Ishikawa (cell line): Measurements from ENCODE around the gene TMPRSS13.

ENCODE experiments used
- CEBPB ChIP-seq: IDR thresholded peaks from 2 replicates; pipeline ENCODE4 v1.6.1; 2012
- CREB1 ChIP-seq: IDR thresholded peaks from 2 replicates; pipeline ENCODE4 v1.6.1; 2012; ENCODE audit warnings: low read depth
- EGR1 ChIP-seq: IDR thresholded peaks from 2 replicates; pipeline ENCODE4 v1.6.1; 2012
- EP300 ChIP-seq: IDR thresholded peaks from 2 replicates; pipeline ENCODE4 v1.6.1; 2012; ENCODE audit warnings: borderline replicate concordance
- FOXM1 ChIP-seq: IDR thresholded peaks from 2 replicates; pipeline ENCODE4 v1.6.1; 2012; ENCODE audit warnings: low read depth, borderline replicate concordance
- NFIC ChIP-seq: IDR thresholded peaks from 2 replicates; pipeline ENCODE4 v1.6.1; 2012
- RAD21 ChIP-seq: IDR thresholded peaks from 2 replicates; pipeline ENCODE4 v1.6.1; 2012; ENCODE audit warnings: low read depth
- TAF1 ChIP-seq: IDR thresholded peaks from 2 replicates; pipeline ENCODE4 v1.6.1; 2012; ENCODE audit warnings: low read depth, mild to moderate bottlenecking
- TCF12 ChIP-seq: IDR thresholded peaks from 2 replicates; pipeline ENCODE4 v1.6.1; 2012; ENCODE audit warnings: low read depth
- TEAD4 ChIP-seq: IDR thresholded peaks from 2 replicates; pipeline ENCODE4 v1.6.1; 2012
- YY1 ChIP-seq: IDR thresholded peaks from 2 replicates; pipeline ENCODE4 v1.6.1; 2012; ENCODE audit warnings: low read depth
- ZBTB7A ChIP-seq: IDR thresholded peaks from 2 replicates; pipeline ENCODE4 v1.6.1; 2012; ENCODE audit warnings: low read depth
- TF ChIP-seq, protein P1 (sequence below): IDR thresholded peaks from 2 replicates; pipeline ENCODE4 v1.6.1; 2012
- TF ChIP-seq, protein P2 (sequence below): IDR thresholded peaks from 2 replicates; pipeline ENCODE4 v1.6.1; 2012
- TF ChIP-seq, protein P3 (sequence below): IDR thresholded peaks from 2 replicates; pipeline ENCODE4 v1.6.1; 2012; ENCODE audit warnings: low read depth, mild to moderate bottlenecking

TMPRSS13 gene

DNA sequence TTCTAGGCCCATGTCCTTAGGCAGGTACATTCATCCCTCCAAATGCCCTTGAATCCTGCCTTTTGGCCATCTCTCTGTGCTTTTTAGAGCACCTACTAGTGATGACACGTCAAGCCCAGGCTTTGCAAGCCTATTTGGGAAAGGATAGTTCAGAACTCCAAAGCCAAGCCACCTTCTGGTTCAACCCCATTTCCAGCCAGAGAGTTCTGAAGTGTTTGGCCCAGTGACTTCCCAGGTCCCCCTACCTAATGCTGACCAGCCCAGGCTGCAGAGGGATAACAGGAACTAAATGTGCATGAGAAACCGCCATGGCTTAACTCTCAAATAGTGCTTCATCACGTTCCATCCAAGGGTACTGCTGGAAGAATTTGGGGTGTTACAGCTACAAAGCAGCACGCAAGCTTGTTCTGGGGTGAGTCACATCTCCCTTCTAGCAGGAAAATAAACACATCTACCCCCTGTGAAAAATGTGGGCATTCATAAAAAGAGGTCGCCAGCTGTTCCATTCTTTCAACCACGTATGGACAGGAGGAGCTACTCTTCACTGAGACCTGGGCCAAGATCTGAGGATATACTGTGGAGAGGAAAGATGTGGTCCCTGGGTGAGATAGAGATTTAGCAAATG lies 50.8 kb downstream of the TMPRSS13 start:
- TF ChIP-seq, protein P1, sequence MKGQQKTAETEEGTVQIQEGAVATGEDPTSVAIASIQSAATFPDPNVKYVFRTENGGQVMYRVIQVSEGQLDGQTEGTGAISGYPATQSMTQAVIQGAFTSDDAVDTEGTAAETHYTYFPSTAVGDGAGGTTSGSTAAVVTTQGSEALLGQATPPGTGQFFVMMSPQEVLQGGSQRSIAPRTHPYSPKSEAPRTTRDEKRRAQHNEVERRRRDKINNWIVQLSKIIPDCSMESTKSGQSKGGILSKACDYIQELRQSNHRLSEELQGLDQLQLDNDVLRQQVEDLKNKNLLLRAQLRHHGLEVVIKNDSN, result no peak
- TF ChIP-seq, protein P2, sequence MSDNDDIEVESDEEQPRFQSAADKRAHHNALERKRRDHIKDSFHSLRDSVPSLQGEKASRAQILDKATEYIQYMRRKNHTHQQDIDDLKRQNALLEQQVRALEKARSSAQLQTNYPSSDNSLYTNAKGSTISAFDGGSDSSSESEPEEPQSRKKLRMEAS, result no peak
- TF ChIP-seq ZBTB7A, result no peak
- no peak for TF ChIP-seq FOXM1
- no peak for TF ChIP-seq NFIC
- no peak for TF ChIP-seq CEBPB
- TF ChIP-seq, protein P3, sequence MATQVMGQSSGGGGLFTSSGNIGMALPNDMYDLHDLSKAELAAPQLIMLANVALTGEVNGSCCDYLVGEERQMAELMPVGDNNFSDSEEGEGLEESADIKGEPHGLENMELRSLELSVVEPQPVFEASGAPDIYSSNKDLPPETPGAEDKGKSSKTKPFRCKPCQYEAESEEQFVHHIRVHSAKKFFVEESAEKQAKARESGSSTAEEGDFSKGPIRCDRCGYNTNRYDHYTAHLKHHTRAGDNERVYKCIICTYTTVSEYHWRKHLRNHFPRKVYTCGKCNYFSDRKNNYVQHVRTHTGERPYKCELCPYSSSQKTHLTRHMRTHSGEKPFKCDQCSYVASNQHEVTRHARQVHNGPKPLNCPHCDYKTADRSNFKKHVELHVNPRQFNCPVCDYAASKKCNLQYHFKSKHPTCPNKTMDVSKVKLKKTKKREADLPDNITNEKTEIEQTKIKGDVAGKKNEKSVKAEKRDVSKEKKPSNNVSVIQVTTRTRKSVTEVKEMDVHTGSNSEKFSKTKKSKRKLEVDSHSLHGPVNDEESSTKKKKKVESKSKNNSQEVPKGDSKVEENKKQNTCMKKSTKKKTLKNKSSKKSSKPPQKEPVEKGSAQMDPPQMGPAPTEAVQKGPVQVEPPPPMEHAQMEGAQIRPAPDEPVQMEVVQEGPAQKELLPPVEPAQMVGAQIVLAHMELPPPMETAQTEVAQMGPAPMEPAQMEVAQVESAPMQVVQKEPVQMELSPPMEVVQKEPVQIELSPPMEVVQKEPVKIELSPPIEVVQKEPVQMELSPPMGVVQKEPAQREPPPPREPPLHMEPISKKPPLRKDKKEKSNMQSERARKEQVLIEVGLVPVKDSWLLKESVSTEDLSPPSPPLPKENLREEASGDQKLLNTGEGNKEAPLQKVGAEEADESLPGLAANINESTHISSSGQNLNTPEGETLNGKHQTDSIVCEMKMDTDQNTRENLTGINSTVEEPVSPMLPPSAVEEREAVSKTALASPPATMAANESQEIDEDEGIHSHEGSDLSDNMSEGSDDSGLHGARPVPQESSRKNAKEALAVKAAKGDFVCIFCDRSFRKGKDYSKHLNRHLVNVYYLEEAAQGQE, result no peak

DNA sequence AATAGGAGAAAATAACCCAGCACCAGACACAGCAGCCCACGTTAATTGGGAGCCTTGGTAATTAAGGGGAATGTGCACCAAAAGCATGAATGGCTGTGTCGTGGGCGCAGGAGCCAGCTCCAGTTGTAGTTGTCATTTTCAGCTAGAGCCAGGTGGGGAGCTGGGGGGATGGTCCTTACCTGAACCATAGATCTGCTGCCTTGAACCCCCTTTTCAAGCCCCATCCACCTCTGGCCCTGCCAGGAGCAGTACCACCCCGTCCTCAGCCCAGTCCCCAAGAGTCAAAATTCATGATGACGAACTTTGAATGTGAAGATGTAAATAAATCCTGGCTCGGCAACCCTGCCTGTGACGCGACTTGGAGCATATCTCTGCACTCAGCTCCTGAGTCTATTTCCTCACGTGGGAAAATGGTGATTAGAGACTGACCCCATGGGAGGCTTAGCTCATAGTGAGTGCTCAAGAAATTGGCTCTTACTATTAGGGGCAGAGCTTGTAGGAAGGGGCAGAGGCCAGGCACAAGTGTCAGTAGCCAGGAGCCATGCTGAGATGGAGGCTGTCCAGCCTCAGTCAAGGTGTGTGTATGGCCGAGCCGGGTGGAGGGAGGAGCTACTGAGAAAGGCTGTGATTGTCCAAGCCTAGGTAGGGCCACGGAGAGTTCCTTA lies 52.0 kb downstream of the TMPRSS13 start:
- TF ChIP-seq RAD21 (no peak), YY1 (no peak), ZBTB7A (no peak), FOXM1 (no peak), TCF12 (no peak), CREB1 (no peak), EGR1 (no peak), EP300 (no peak)
- TF ChIP-seq, protein P3, result no peak

DNA sequence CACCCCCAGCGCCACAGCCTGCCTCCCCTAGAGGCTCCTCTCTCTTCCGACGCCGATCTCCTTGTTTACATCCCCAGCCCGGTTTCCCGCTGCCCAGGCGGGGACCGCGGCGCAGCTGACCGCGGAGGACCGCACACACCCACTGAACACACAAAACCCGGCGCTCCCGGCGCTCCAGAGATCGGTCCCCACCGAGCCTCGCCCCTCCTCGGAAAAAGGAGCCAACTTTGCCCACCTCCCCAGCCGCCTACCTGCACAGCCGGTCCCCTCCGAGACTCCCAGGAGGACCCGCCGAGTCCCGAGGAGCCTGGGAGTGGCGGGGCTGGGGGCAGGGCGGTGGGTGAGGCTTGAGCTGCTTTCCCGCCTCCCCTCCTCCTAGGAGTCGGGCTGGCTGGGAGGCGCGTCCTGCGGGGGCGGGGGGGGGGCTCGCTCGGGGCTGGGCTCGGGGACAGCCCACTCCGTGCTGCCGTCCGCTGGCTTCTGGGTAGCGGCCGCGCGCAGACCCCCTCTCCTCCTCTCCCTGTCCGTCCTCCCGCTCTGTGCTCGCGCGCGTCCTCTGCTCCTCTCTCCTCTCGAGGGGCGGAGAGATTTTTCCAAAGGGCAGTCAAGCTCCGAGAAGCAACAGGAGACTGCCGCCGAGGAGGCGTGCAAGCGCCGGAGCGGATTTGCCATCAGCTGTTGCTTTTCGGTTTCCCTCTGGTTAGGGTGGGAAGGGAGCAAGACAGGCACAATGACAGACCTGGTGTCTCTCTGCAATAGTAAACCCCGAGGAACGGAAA lies 52.7 kb downstream of the TMPRSS13 start, which contains the start of gene FXYD6:
FXYD6 (minus strand) TSS at position 318 of the 779 bp plus-strand sequence. CDS start 33,882 bp downstream, outside the sequence.
- peak; percentile 56; the same call in 1 of the 2 replicates for TF ChIP-seq ZBTB7A
- no peak for TF ChIP-seq CREB1

DNA sequence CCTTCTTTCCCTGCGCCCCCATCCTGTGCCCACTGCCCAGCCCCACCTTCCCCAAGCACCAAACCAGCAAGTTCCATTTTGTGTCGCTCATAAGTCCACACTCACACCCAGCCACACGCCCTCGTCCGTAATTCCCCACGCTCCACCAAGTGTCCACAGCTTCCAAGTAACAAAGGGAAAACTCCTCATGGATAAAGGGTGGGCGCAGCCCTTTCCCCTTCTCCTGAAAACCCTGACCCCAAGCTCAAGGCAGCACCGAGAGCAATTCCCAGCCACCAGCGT lies 53.2 kb downstream of the TMPRSS13 start:
- TF ChIP-seq CEBPB (no peak), CREB1 (no peak), RAD21 (no peak)

DNA sequence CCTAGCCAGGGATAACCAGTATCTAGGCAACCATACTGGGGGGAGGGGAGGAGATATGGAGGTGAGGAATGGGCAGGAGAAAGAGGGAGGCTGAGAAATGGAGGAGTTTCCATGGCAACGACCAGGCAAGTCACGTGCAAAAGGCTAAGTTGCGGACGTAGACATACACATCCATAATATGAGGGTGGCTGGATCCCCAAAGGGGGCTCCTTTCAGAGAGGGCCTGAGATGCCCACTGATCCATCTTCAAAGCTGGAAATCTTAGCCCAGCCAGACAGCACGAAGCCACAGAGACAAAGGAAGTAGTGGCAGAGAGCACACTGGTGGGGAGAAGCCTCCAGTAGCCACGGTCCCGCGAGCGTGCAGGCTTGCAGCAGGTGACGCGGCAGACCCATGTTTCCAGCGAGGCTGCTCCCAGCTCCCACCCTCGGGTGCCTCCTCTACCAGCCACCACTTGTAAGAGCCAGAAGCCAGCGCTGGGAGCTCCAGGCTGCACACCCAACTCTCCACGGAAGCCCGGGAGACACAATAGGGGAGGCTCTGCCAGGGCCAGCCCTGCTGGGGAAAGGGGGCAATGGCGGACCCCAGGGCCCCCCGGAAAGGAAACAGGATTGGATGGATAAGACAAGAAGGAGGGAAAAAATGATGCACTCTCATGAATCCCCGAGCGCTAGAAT lies 53.7 kb downstream of the TMPRSS13 start:
- TF ChIP-seq TAF1 (no peak), FOXM1 (no peak), CEBPB (no peak), ZBTB7A (no peak), CREB1 (no peak), NFIC (no peak), TCF12 (no peak), TEAD4 (no peak), YY1 (no peak), EP300 (no peak)
- TF ChIP-seq, protein P1, result no peak
- TF ChIP-seq, protein P2, result no peak
